NCI-H2196 treated with DMSO at 0.1 percent for 48 hours (cell line): Measurements from ENCODE around the gene CRB1.

Source experiments
- DNase-seq: peaks from one replicate; lab custom pipeline; 2025; ENCODE audit not compliant: unreplicated experiment; lab: John Stamatoyannopoulos, UW

The CRB1 gene

GRCh38 chr1:197302775-197303174, 34.7 kb downstream of the CRB1 start:
- no peak for DNase-seq

GRCh38 chr1:197303463-197303862, 35.4 kb downstream of the CRB1 start:
- no peak for DNase-seq

GRCh38 chr1:197304638-197305200, 36.7 kb downstream of the CRB1 start:
- DNase-seq = no peak

GRCh38 chr1:197305925-197306324, 37.9 kb downstream of the CRB1 start:
- DNase-seq = no peak

GRCh38 chr1:197306381-197307062, 38.5 kb downstream of the CRB1 start:
- no peak for DNase-seq

GRCh38 chr1:197307136-197307535, 39.1 kb downstream of the CRB1 start:
- DNase-seq = no peak

GRCh38 chr1:197307551-197307950, 39.5 kb downstream of the CRB1 start:
- no peak for DNase-seq

- DNase-seq = no peak
Observed at GRCh38 chr1:197311081-197311480, 43.0 kb downstream of the CRB1 start.

GRCh38 chr1:197312163-197312562, 44.1 kb downstream of the CRB1 start:
- DNase-seq = no peak

- DNase-seq = no peak
Observed at GRCh38 chr1:197313713-197314112, 45.7 kb downstream of the CRB1 start.

GRCh38 chr1:197314682-197315081, 46.6 kb downstream of the CRB1 start:
- DNase-seq = no peak

- no peak for DNase-seq
Observed at GRCh38 chr1:197319631-197320030, 51.6 kb downstream of the CRB1 start.

- DNase-seq = no peak
Observed at GRCh38 chr1:197320991-197321531, 53.0 kb downstream of the CRB1 start.

GRCh38 chr1:197321811-197322210, 53.8 kb downstream of the CRB1 start:
- DNase-seq = no peak

GRCh38 chr1:197327776-197328364, 59.8 kb downstream of the CRB1 start:
- DNase-seq = no peak

- DNase-seq = no peak
Observed at GRCh38 chr1:197330213-197330612, 62.2 kb downstream of the CRB1 start.

GRCh38 chr1:197331565-197331964, 63.5 kb downstream of the CRB1 start:
- DNase-seq = no peak

- DNase-seq = no peak
Observed at GRCh38 chr1:197333041-197333440, 65.0 kb downstream of the CRB1 start.

GRCh38 chr1:197336571-197336970, 68.5 kb downstream of the CRB1 start:
- DNase-seq = no peak

GRCh38 chr1:197339106-197340060, 71.3 kb downstream of the CRB1 start:
- DNase-seq = no peak

GRCh38 chr1:197341626-197342025, 73.6 kb downstream of the CRB1 start:
- DNase-seq = no peak
